Measurements from ENCODE around the gene SEC16A.
"Not testable (repeated sequence)": the region's sequence is repeated elsewhere in the genome, so short reads cannot be mapped to it uniquely, and the experiment has no call there.

The SEC16A gene

DNA sequence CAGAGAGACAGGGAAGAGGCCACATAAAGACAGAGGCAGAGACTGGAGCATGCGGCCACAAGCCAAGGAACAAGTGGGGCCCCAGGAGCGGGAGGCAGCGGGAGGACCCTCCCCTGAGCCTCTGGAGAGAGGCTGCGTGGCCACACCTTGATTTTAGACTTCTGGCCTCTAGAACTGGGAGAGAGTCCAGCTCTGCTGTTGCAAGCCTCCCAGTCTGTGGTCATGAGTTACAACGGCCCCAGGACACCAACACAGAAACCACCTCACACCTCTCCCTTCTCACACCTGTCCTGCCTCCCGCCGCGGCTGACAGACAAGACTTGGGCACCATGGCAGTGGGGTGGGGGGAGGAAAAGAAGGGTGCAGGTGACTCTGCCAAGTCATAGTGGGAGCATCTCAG lies 45.4 kb downstream of the SEC16A start:
- DNase-seq = no peak

DNA sequence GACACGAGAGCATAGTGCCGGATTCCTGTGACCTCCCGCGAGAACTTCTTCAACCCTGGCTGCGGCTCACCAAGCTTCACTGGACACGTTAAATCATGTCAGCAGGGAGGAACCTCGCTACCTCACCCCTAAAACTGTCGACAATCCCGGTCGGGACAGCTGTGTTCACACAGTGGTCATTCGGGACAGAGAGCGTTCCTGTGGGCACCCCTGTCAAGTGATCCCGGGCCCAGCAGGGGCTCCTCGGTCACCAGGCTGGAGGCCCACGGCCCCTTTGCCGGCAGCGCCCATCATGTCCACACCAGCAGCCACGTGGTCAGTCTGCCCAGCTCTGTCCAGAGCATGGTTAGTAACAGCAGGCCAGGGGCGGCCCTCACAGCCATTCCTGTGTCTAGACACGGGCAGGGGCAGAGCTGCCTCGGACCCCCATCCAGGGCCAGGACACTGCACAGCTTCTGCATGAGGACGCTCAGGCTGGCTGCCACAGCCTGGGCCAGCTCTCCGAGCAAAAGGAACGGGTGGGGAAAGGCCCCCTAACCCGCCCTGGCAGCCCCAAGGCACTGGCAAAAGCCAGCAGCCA lies 46.7 kb downstream of the SEC16A start:
- DNase-seq = no peak

DNA sequence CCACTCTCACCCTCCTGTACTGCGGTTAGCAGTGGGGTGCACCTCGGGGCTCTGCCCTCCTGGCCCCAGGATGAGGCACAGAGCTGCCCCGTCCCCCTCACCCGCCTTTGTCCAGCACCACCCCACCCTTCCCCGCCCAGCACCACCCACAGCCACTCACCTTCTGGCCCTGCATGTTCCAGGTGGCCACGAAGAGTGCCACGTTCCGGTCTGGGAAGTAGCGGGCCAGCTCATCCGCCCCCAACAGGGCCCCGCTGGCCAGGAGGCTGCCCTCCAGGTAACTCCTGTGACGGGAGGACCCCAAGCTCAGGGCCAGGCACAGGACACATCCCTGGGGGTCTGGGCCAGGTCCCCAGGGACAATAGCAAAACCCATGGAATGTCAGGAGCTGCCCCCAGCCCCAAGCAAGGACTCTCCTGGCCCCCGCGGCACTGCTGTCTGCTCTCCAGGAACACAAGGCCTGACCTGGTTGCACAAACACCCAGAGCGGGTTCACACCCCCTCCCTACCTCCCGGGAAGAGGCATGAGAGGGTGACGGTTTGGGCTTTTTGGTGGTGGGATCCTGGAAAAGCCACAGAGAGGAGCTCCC lies 48.2 kb downstream of the SEC16A start:
- no peak for DNase-seq

DNA sequence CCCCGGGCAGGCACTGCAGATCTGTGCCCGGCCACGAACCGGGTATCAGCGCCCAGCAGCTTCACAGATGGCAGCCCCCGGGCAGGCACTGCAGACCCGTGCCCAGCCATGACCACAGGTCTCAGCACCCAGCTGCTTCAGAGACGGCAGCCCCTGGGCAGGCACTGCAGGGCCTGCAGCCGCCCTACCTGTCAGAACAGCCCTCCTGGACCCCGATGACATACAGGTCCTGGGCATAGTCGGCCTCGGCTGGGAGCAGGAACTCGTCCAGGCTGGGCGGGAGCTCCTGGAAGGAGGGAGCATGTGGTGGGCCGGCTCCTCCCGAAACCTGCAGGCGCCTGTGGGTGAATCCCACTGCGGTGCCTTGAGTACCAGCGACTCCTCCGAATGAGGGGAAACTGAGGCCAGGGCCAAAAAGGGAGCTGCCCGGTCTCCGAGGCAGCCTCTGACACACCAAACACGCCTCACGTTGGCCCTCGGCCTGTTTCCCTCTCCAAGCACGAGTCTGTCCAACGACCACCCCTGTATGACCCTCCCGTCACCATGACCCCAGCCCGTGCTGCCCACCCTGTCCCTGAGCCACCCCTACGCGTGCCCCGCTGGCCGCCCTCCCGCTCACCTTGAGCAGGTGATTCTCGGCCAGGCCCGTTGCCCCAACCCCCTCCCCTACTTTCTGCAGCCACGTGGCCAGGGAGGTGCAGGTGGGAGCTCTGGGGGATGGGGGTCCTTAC lies 48.8 kb downstream of the SEC16A start:
- no peak for DNase-seq

DNA sequence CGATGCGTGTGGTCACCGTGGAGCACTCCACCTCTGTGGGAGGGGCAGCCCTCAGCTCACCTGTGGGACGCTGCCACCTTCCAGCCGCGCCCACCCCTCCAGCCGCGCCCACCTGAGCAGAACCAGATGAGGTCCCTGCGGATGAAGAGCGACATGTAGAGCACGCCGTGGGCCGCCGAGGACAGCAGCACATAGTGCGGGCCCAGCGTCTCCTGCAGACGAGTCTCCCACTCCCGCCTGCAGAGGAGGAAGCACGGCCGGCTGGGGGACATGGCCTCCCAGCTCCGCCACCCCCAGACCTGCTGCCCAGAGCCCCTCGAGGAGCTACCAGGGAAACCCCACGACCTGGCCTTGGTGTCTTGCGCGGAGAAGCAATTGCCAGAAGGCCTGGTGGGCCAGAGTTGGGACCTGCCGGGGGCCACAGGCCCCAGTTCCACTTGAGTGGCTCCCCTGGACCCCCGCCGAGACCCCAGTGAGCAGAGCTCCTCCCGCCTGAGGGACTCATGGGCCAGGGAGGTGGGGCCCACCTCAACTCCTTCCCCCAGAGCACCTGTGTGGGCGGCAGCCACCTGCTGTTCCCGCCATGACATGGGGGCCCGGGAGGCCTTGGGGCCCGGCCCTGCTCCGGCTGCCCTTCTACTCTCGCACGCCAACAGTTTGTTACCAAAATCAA lies 49.7 kb downstream of the SEC16A start:
- no peak for DNase-seq

DNA sequence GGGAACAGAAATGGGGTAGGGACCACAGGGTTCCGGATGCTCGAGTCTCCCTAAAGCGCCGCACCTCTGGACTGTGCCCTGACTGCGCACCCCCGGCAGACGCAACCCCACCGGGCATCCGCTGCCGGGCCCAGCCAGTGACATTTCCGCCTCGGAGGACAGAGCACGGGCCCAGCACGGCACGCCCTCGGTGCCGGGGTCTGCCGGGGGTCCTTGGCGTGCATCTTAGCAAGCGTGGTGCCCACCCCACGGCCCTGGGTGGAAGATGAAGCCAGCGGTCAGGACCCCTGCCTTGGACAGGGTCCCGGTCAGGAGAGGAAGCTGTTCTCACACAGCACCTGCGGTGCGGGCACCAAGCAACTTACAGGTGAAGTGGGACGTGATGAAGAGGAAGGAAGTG lies 50.2 kb downstream of the SEC16A start:
- no peak for DNase-seq

DNA sequence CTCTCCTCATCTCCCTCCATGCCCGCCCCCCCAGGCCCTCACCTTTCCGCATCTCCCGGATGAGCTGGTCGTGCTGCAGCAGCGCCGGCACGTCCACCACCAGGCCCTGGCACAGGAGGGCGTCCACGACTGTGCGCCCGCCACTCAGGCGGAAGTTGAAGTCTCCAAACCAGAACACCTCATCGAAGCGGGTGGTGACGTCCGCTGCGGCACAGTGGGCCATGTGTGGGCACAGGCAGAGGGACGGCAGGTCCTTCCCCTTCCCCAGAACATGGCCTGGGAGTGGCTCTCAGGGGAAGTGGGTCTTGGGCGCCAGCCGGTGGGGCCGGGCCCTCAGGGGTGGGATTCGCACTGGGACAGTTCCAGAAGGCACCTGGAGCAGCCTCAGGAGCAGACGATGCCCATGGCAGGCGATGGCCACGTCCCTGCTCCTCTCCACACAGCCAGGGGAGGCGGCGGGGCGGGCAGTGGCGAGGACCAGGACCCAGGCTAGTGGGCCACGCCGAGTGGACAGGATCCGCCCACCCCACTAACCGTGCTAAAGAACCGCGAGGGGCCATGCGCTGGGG lies 51.0 kb downstream of the SEC16A start:
- DNase-seq = no peak

DNA sequence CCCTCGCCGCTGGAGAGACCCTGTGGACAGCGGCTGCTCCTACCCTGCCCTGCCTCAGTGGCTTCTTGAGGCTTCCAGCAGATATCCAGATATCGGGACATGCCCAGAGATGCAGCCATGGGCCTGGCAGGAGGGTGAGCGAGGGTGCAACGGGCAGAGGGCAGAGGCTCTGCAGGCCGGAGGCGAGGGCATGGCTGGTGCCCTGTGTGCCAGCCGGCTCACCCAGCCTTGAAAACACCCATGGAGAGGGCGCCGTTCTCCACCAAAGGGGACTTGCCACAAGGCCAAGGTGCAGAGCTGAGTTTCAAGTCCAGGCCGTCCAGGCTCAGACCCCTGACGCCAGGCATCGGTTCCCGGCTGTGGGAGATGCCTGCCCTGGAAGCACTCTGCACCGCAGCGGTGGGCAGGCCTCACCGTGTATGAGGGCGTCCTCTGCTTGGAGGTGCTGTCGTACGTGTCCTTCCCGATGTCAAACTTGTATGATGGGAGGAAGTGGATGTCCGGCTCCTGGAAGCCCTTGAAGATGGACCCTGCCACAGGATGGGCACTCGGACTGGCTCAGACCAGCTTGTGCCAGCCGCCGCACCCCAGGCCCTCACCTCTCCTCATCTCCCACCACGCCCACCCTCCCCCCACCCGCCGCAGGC lies 52.1 kb downstream of the SEC16A start:
- no peak for DNase-seq

DNA sequence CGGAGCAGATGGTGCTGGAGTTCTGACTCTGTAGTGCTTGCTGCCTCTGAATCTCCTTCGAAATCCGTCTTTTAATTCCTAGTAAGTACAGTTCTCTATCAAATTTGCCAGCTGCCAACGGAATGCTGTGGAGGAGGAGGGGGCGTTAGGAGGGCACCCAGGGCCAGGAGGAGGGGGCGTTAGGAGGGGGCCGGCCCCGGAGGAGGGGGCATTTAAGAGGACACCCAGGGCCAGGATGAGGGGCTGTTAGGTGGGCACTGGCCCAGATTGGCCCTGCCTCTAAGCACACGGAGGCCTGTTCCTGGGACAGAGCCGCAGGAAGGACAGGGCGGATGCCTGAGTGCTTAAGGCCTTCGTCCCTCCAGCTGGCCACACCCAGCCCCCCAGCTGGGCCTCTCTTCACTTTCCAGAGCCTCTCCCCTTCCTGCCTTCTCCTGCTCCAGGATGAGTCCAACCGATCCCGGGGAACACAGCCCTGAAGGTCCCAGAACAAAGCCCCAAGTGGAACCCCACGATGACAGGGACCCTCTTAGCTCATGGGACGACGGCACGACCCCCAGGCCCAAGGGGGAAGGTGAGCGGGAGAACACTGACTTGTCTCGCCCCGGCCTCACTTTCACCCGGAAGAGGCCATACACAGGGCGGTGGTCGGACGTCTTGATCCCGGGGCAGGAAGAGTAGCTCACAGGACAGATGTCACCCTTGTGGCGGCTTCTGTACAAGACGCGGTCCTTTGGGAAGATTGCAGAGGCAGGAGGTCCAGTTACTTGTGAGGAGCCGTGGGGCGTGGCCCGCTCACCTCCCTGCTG lies 53.0 kb downstream of the SEC16A start:
- no peak for DNase-seq

DNA sequence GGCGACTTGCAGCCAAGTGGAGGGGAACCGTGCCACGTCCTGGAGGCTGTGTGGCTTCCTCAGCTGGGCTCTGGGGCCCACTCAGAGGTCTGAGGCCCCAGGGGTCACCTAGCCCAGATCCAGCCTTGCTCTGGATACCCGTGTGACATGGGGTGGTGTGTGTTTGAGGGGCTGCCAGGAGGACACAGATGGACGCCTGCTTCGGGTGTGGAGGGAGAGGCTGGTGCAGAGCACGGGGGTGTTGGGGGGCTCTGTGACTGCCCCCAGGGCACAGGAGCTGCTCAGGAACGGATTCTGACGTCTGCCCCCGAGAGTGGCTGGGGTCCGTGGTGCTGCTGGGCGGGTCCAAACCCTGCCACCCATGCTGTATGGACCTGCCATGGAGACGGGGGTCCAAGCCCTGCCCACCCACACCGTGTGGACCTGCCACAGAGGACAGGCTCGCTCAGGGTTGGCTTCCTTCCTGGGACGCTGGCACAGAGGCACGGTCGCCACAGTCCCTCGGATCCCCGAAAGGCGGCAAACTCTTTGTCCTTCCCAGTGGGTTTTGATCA lies 53.7 kb downstream of the SEC16A start:
- no peak for DNase-seq

DNA sequence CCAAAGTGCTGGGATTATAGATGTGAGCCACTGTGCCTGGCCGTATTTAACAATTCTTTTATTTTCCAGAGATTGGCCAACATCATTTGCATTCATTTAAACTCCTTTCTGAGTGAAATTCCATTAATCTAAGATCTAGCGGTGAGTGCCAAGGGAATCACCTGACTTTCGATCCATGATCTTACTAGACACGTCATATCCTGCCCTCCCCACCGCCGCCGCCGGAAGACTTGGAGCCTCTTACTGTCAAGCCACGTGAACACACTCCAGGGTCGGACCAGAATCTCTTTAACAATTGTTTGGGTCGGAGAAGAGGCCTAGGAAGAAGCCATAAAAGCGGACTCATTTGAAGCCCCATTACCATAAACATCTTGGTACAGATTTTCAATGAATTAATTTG lies 56.1 kb downstream of the SEC16A start:
- no peak for DNase-seq

DNA sequence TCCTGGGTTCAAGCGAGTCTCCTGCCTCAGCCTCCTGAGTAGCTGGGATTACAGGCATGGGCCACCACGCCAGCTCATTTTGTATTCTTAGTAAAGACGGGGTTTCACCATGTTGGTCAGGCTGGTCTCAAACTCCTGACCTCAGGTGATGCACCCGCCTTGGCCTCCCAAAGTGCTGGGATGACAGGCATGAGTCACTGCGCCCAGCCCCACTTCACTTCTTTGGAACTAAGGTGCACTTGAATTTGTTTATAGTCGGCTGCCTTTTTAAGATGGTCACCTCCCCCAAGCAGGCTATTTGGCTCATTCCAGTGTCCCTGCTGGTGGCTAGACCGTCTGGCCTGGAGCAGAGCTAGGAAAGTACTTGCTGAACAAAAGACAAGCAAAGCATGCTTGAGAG lies 57.5 kb downstream of the SEC16A start:
- DNase-seq = not testable (repeated sequence)

DNA sequence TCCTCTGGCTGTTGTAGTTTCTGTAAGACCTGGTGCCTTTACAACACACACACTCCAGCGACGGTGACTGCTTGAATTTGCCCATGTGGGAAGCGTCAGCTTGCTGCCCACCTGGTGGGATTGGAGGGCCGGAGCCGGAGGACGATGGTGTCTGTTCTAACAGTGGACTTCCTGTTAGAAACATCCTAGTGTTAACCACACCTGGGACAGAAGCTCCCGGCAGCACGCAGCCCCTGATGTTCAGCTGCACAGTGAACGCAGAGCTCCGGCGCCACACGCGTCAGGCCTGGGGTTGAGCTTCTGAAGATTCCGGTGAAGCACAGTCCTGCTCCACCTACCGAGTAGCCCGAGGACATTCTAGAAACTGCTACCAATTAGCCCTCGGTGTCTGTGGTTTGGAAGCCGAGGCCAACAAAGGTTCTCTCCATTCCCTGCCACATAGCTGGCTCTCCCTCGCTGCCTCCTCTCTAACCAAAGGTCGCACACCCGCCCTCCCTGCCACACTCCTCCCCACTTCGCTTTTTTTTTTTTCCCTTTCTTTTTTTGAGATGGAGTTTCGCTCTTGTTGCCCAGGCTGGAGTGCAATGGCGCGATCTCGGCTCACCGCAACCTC lies 58.0 kb downstream of the SEC16A start:
- no peak for DNase-seq

DNA sequence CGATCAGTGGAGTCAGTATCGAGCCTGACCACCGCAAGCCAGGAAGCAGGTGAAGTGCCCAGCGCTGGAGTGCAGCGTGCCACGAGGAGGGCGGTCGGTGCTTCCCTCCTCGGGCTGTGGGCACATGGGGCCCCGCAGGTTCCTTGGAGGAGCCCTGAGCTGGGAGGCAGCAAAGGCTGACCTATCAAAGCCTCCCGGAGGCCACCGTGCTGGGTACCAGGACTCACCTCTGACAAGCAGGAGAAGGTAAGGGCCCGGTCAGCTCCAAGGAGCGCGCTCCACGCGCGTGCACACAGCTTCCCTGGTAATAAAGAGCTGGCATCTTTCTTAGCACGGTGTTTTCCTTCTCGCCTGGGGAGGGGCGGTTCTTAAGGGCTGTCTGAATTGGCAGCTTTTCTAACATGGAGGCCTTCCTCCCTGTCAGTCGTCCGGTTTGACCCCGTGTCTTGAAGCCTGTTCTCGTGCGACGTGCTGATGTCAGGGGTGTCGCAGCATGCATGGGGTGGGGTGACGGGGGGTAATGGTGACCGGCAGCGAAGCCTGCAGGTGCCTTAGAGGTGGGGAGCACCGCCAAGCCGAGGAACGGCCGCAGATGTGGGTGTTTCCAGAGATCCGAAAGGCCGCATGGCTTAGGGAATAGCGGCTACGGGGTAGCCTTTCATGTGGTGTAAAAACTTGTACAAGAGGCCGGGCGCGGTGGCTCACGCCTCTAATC lies 59.3 kb downstream of the SEC16A start:
- no peak for DNase-seq

DNA sequence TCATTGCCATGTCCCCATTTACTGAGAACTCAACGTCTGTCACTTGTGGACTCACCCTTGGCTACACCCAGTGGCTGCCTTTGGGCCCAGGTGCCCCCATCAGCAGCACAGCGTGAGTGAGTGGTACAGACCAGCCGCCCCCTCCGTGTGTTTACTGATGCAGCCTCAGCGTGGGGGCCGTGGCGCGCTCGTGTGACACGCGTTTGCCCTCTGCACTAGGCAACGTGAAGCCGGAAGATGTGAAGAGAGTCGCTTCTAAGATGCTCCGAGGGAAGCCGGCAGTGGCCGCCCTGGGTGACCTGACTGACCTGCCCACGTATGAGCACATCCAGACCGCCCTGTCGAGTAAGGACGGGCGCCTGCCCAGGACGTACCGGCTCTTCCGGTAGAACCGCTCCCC lies 60.0 kb downstream of the SEC16A start:
- DNase-seq = no peak

DNA sequence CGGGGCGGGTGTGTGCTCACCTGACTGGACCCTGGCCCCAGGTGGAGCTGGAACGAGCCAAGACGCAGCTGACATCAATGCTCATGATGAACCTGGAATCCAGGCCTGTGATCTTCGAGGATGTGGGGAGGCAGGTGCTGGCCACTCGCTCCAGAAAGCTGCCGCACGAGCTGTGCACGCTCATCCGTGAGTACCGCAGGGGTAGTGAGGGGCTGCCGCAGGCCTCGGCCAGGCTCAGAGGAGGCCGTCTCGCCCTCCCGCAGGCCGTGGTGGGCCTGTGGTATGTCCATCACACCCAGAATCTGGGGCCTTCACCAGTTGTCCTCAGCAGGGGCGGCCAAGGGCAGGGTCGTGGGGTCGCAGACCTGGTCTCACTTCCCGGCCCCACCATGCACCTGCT lies 61.0 kb downstream of the SEC16A start:
- DNase-seq = no peak

DNA sequence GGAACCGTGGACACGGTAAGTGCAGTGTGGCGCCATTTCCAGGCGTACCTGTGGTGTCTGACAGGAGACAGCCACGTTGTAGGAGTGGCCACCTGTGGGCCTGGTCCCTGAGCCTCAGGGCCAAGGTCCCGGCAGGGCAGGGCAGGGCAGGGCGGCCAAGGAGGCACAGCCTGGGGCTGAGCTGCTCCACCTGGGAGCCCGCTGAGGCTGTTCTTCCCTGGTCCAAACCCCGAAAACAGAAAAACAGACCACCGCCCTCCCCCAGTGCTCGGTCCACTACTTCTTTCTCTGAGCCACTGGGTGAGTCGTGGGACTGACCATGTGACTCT lies 63.8 kb downstream of the SEC16A start:
- DNase-seq = no peak

DNA sequence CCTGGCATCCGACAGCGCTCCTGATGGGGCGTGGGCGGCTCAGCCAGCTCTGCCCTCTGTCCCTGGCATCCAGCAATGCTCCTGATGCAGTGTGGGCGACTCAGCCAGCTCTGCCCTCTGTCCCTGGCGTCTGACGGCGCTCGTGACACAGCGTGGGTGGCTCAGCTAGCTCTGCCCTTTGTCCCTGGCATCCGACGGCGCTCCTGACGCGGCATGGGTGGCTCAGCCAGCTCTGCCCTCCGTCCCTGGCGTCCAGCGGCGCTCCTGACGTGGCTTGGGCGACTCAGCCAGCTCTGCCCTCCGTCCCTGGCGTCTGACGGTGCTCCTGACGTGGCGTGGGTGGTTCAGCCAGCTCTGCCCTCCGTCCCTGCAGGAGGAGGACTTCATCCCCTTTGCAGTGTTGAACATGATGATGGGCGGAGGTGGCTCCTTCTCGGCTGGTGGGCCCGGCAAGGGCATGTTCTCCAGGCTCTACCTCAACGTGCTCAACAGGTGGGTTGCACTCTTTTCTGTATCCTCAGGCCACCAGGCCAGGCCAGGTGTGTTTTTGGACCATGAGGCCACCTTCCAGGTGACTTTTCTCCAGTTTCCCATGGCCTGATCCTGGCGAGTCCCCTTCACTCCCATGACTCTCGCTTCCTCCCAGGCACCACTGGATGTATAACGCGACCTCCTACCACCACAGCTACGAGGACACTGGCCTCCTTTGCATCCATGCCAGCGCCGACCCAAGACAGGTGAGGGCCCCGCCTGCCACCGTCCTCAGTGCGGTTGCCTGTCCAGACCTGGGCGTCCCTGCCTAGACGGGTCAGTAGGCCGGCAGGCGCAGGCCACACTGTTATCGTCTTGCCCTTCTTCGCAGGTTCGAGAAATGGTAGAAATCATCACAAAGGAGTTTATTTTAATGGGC lies 64.4 kb downstream of the SEC16A start:
- DNase-seq = no peak

DNA sequence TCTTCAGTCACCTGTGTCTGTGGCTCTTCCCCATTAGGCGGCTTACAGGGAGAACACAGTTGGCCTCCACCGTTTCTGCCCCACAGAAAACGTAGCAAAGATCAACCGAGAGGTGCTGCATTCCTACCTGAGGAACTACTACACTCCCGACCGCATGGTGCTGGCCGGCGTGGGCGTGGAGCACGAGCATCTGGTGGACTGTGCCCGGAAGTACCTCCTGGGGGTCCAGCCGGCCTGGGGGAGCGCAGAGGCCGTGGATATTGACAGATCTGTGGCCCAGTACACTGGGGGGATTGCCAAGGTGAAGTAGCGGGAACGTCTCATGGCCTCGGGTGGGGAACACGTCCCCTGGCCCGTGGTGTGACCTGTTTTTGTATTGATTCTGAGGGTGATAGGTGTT lies 65.9 kb downstream of the SEC16A start:
- DNase-seq = no peak

DNA sequence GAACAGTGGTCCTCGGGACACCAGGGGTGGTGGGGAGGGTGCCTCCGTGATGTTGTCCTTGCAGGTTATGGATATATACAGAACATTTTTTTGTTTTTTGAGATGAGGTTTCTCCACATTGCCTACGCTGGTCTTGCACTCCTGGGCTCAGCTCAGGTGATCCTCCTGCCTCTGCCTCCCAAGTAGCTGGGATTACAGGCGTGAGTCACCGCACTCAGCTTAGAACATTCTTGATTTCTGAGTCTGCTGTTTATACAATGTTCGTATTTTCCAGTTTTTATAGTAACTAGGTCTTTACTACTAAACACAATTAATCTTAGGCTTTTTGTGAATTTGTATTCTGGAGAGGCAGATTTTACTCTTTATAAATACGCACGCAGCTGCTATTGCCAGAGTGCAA lies 66.4 kb downstream of the SEC16A start:
- no peak for DNase-seq

All from effector CD8-positive, alpha-beta T cell (primary cell).